KOPT-K1 (cell line): ENCODE data around the gene RAB19.

ENCODE experiments used
- H3K27ac ChIP-seq: fragments of 200-600 bp; sonication (generic); 2 replicates; pipeline ENCODE4 v1.5.1; 2016; ENCODE audit warnings: antibody characterized with exemption, mild to moderate bottlenecking, low read depth, low read length; ENCODE audit not compliant: poor library complexity, severe bottlenecking
- H3K36me3 ChIP-seq: fragments of 200-600 bp; sonication (generic); 2 replicates; pipeline ENCODE4 v1.5.1; 2017; ENCODE audit warnings: antibody characterized with exemption, mild to moderate bottlenecking, low read length, moderate library complexity; ENCODE audit not compliant: insufficient read depth
- H3K9me3 ChIP-seq: fragments of 200-600 bp; sonication (generic); 2 replicates; pipeline ENCODE4 v1.5.1; 2017; ENCODE audit warnings: antibody characterized with exemption, low read length, mild to moderate bottlenecking; ENCODE audit not compliant: insufficient read depth, poor library complexity, severe bottlenecking

RAB19 gene

GRCh38 chr7:140454657-140455015, 50.8 kb downstream of the RAB19 start:
- H3K9me3 ChIP-seq = no peaks in the 10 kb centered on the region
- H3K36me3 ChIP-seq = peaks cover 74% of the 10 kb centered on the region
- no peak overlapping the region for H3K27ac ChIP-seq

GRCh38 chr7:140455743-140456142, 51.9 kb downstream of the RAB19 start:
- Histone ChIP-seq H3K9me3 (no peaks in the 10 kb centered on the region), H3K27ac (no peak overlapping the region), H3K36me3 (peaks cover 78% of the 10 kb centered on the region)

- Histone ChIP-seq H3K36me3 (peaks cover 87% of the 10 kb centered on the region), H3K27ac (no peak overlapping the region), H3K9me3 (no peaks in the 10 kb centered on the region)
Measured at GRCh38 chr7:140456551-140457051, 52.7 kb downstream of the RAB19 start.

GRCh38 chr7:140458201-140458600, 54.3 kb downstream of the RAB19 start:
- peaks cover 91% of the 10 kb centered on the region for H3K36me3 ChIP-seq
- no peak overlapping the region for H3K27ac ChIP-seq

GRCh38 chr7:140458916-140459315, 55.1 kb downstream of the RAB19 start:
- Histone ChIP-seq H3K36me3 (peaks cover 91% of the 10 kb centered on the region), H3K9me3 (no peaks in the 10 kb centered on the region), H3K27ac (no peak overlapping the region)

More at GRCh38 chr7:140458201-140458600, 54.3 kb downstream of the RAB19 start:
- no peaks in the 10 kb centered on the region for H3K9me3 ChIP-seq

- Histone ChIP-seq H3K36me3 (peaks cover 89% of the 10 kb centered on the region), H3K9me3 (no peaks in the 10 kb centered on the region), H3K27ac (no peak overlapping the region)
Measured at GRCh38 chr7:140463111-140463510, 59.3 kb downstream of the RAB19 start.

- Histone ChIP-seq H3K9me3 (no peaks in the 10 kb centered on the region), H3K36me3 (peaks cover 3% of the 10 kb centered on the region; the same call in 1 of the 2 replicates), H3K27ac (no peak overlapping the region)
Measured at GRCh38 chr7:140475747-140476333, 72.0 kb downstream of the RAB19 start.

- H3K36me3 ChIP-seq = no peaks in the 10 kb centered on the region
- H3K27ac ChIP-seq = no peak overlapping the region
- no peaks in the 10 kb centered on the region for H3K9me3 ChIP-seq
Measured at GRCh38 chr7:140476698-140477261, 72.9 kb downstream of the RAB19 start.
